Stimulated activated CD4-positive, alpha-beta T cell treated with anti-CD3 and anti-CD28 coated beads, Interleukin-4, amount 100 ng/mL, for 1 hour (primary cell): ENCODE measurements around the gene THUMPD2.
"Not testable (repeated sequence)": the region's sequence is repeated elsewhere in the genome, so short reads cannot be mapped to it uniquely, and the experiment has no call there.

Source experiments
- DNase-seq: peaks from one replicate; pipeline ENCODE4 v3.0.0-alpha.2; 2020

Gene THUMPD2

GRCh38 chr2:39778775-39779340, at the start of gene THUMPD2:
TSS of gene THUMPD2 (minus strand) at chr2:39779258. CDS start at chr2:39779239, 19 bp downstream.
- DNase-seq: peak; percentile 68

GRCh38 chr2:39821871-39822270, 42.8 kb upstream of the THUMPD2 start:
- DNase-seq: no peak

- DNase-seq: no peak
Observed at GRCh38 chr2:39816845-39817244, 37.8 kb upstream of the THUMPD2 start.

GRCh38 chr2:39816428-39816827, 37.4 kb upstream of the THUMPD2 start:
- DNase-seq: no peak

GRCh38 chr2:39805936-39806608, 27.0 kb upstream of the THUMPD2 start:
- DNase-seq: no peak

- no peak for DNase-seq
Observed at GRCh38 chr2:39803839-39804238, 24.8 kb upstream of the THUMPD2 start.

- DNase-seq: no peak
Observed at GRCh38 chr2:39800752-39801151, 21.7 kb upstream of the THUMPD2 start.

GRCh38 chr2:39796134-39796533, 17.1 kb upstream of the THUMPD2 start:
- DNase-seq: no peak

- not testable (repeated sequence) for DNase-seq
Observed at GRCh38 chr2:39790216-39790818, 11.3 kb upstream of the THUMPD2 start.

GRCh38 chr2:39787950-39788349, 8.9 kb upstream of the THUMPD2 start:
- no peak for DNase-seq

GRCh38 chr2:39786761-39787522, 7.9 kb upstream of the THUMPD2 start:
- no peak for DNase-seq

GRCh38 chr2:39782591-39782990, 3.5 kb upstream of the THUMPD2 start:
- no peak for DNase-seq

- DNase-seq: no peak
Observed at GRCh38 chr2:39781697-39782096, 2.6 kb upstream of the THUMPD2 start.

- DNase-seq: no peak
Observed at GRCh38 chr2:39780825-39781600, 2.0 kb upstream of the THUMPD2 start.

- DNase-seq: no peak
Observed at GRCh38 chr2:39779927-39780326, 869 bp upstream of the THUMPD2 start.

- no peak for DNase-seq
Observed at GRCh38 chr2:39779341-39779851, 338 bp upstream of the THUMPD2 start.

GRCh38 chr2:39778233-39778632, 825 bp downstream of the THUMPD2 start:
- DNase-seq: no peak

GRCh38 chr2:39772812-39773152, 6.3 kb downstream of the THUMPD2 start:
- DNase-seq: no peak

GRCh38 chr2:39772086-39772811, 6.8 kb downstream of the THUMPD2 start:
- DNase-seq: no peak

GRCh38 chr2:39762448-39762847, 16.6 kb downstream of the THUMPD2 start:
- no peak for DNase-seq

GRCh38 chr2:39757156-39757555, 21.9 kb downstream of the THUMPD2 start:
- no peak for DNase-seq

- no peak for DNase-seq
Observed at GRCh38 chr2:39755466-39755865, 23.6 kb downstream of the THUMPD2 start.
